Endothelial cell of umbilical vein (primary cell): ENCODE measurements around the gene GHITM. TPM values are rescaled to one million over a fixed set of nuclear protein-coding genes. Genes with fewer than 3 reads are reported as not detected.
"Not testable (repeated sequence)": the region's sequence is repeated elsewhere in the genome, so short reads cannot be mapped to it uniquely, and the experiment has no call there.

Experiments
- BruUV-seq: library from RNA; stranded (reverse); fragments of 400-500 nt; replicated peaks from 2 replicates; lab custom pipeline; 2021; lab: Mats Ljungman, UMichigan
- CTCF ChIA-PET: fragments of 300-600, 350-600 bp; sonication (Branson Sonifier 250); formaldehyde crosslinking; loops from one replicate; lab custom pipeline; 2021; ENCODE audit warnings: antibody characterized with exemption, inconsistent platforms; lab: Charles Lee
- POLR2A ChIA-PET: fragments of 300-600, 350-600 bp; sonication (Branson Sonifier 250); formaldehyde crosslinking; loops from one replicate; lab custom pipeline; 2021; ENCODE audit warnings: antibody characterized with exemption, inconsistent platforms; lab: Charles Lee
- DNase-seq: peaks from one replicate; pipeline ENCODE4 v3.0.0-alpha.2; 2011; ENCODE audit warnings: low read depth, low spot score
- FAIRE-seq: peaks from 2 replicates; lab custom pipeline; 2011; peaks lifted over from hg19 to GRCh38; lab: Jason Lieb, UNC
- H2AFZ ChIP-seq: 2 replicates; pipeline ENCODE4 v1.6.0; 2012; ENCODE audit warnings: low read depth, low read length, control low read depth, inconsistent platforms
- H3K27ac ChIP-seq: 2 replicates; pipeline ENCODE4 v1.5.1; 2011; ENCODE audit warnings: low read depth, mild to moderate bottlenecking, control low read depth, low read length, moderate library complexity; ENCODE audit not compliant: insufficient read depth
- H3K27me3 ChIP-seq, 2 experiments: 2 replicates each; pipeline versions ENCODE4 v1.6.0 to v1.6.1; 2011; ENCODE audit warnings: low read length in 2 of 2, mixed read lengths in 1 of 2; ENCODE audit not compliant: control insufficient read depth in 2 of 2, insufficient read depth in 2 of 2
- H3K36me3 ChIP-seq, 2 experiments: 2 replicates in 1 of 2; 3 replicates in 1 of 2; pipeline ENCODE4 v1.5.1; 2011; ENCODE audit warnings: low read length in 2 of 2, mild to moderate bottlenecking in 1 of 2, moderate library complexity in 1 of 2; ENCODE audit not compliant: control insufficient read depth in 2 of 2, insufficient read depth in 2 of 2; ENCODE audit errors: extremely low read depth in 1 of 2
- H3K4me1 ChIP-seq: 3 replicates; pipeline ENCODE4 v1.5.1; 2011; ENCODE audit warnings: mild to moderate bottlenecking, low read length; ENCODE audit not compliant: control insufficient read depth, insufficient read depth; ENCODE audit errors: extremely low read depth
- H3K4me2 ChIP-seq: 2 replicates; pipeline ENCODE4 v1.6.1; 2011; ENCODE audit warnings: low read length, control low read depth, mixed read lengths; ENCODE audit not compliant: insufficient read depth
- H3K4me3 ChIP-seq, 3 experiments: fragments of 200-600 bp in 1 of 3; sonication (generic), shearing (Covaris generic) in 1 of 3; replicated peaks in 1 of 3; 2 replicates each; pipeline ENCODE4 v1.5.1; 2011 to 2016; ENCODE audit warnings: control low read depth in 3 of 3, low read length in 3 of 3, mild to moderate bottlenecking in 2 of 3, inconsistent platforms in 1 of 3, low read depth in 1 of 3, moderate library complexity in 1 of 3; ENCODE audit not compliant: insufficient read depth in 1 of 3
- H3K79me2 ChIP-seq: 2 replicates; pipeline ENCODE4 v1.6.0; 2012; ENCODE audit warnings: low read length, inconsistent platforms; ENCODE audit not compliant: control insufficient read depth, insufficient read depth
- H3K9ac ChIP-seq: replicated peaks from 2 replicates; pipeline ENCODE3; 2011; ENCODE audit warnings: low read length, control low read depth; ENCODE audit not compliant: insufficient read depth; ENCODE audit errors: extremely low read depth
- H3K9me1 ChIP-seq: replicated peaks from 3 replicates; pipeline ENCODE4 v1.6.0; 2011; ENCODE audit warnings: mild to moderate bottlenecking, low read length; ENCODE audit not compliant: control insufficient read depth, insufficient read depth; ENCODE audit errors: extremely low read depth
- H3K9me3 ChIP-seq: replicated peaks from 2 replicates; pipeline ENCODE4 v1.5.1; 2012; ENCODE audit warnings: low read length, inconsistent platforms; ENCODE audit not compliant: control insufficient read depth, insufficient read depth
- H4K20me1 ChIP-seq: replicated peaks from 2 replicates; pipeline ENCODE3; 2011; ENCODE audit warnings: mild to moderate bottlenecking, low read length; ENCODE audit not compliant: control insufficient read depth, insufficient read depth; ENCODE audit errors: extremely low read depth
- FOS ChIP-seq: IDR thresholded peaks from 2 replicates; pipeline ENCODE4 v1.6.1; 2011; ENCODE audit warnings: mild to moderate bottlenecking, low read length, moderate library complexity, borderline replicate concordance; ENCODE audit not compliant: insufficient read depth
- GATA2 ChIP-seq: IDR thresholded peaks from 2 replicates; pipeline ENCODE4 v1.7.0; 2011; ENCODE audit warnings: low read depth, mild to moderate bottlenecking, moderate library complexity, mixed read lengths, low read length; ENCODE audit not compliant: insufficient read length, insufficient read depth
- JUN ChIP-seq: IDR thresholded peaks from 2 replicates; pipeline ENCODE4 v1.6.1; 2011; ENCODE audit warnings: borderline replicate concordance, low read depth; ENCODE audit not compliant: insufficient read length, insufficient read depth
- POLR2A ChIP-seq: IDR thresholded peaks from 2 replicates; pipeline ENCODE4 v1.6.1; 2012; ENCODE audit warnings: low read depth, mild to moderate bottlenecking, control low read depth, low read length
- dilution Hi-C: fragments of 300-500 bp; cut with MboI; formaldehyde crosslinking; loops from one replicate; pipeline ENCODE4 v1.15.0; 2019; ENCODE audit warnings: low sequenced_read_pairs; ENCODE audit not compliant: extremely low pct_ligation_motif_present
- intact Hi-C: fragments of 100-400 bp; cut with micrococcal nuclease; formaldehyde crosslinking; loops from one replicate; pipeline ENCODE4 v1.10.0; 2022
- polyA plus RNA-seq, 4 experiments: library from polyadenylated mRNA; depleted of rRNA in 3 of 4; stranded (reverse) in 3 of 4; unstranded in 1 of 4; fragments of >200 nt; gene quantifications; 2 replicates each; pipeline versions ENCODE4 v1.2.1 to v1.2.3, GENCODE V29; 2011 to 2012; ENCODE audit warnings: missing spikeins in 1 of 4
- total RNA-seq: library from RNA; stranded (reverse); gene quantifications from 2 replicates; pipeline ENCODE4 v1.2.3, GENCODE V29; 2021
- TF ChIP-seq, protein P1 (sequence below), 2 donors: IDR thresholded peaks; 1 replicate in 1 of 2; 2 replicates in 1 of 2; pipeline ENCODE4 v1.5.1; 2011; ENCODE audit warnings: low read length in 2 of 2, mild to moderate bottlenecking in 2 of 2, moderate library complexity in 2 of 2, control low read depth in 1 of 2, inconsistent platforms in 1 of 2, low read depth in 1 of 2; ENCODE audit not compliant: insufficient read depth in 1 of 2; ENCODE audit errors: extremely low read depth in 1 of 2
- TF ChIP-seq, protein P2 (sequence below): IDR thresholded peaks from 2 replicates; pipeline ENCODE4 v1.6.1; 2011; ENCODE audit not compliant: insufficient read depth, insufficient read length

GHITM gene
- total and polyA plus RNA-seq, 2 donors (not counting 3 experiments of a cell fraction or from before 2014, with no cell fraction given) = 113 to 122 TPM

DNA sequence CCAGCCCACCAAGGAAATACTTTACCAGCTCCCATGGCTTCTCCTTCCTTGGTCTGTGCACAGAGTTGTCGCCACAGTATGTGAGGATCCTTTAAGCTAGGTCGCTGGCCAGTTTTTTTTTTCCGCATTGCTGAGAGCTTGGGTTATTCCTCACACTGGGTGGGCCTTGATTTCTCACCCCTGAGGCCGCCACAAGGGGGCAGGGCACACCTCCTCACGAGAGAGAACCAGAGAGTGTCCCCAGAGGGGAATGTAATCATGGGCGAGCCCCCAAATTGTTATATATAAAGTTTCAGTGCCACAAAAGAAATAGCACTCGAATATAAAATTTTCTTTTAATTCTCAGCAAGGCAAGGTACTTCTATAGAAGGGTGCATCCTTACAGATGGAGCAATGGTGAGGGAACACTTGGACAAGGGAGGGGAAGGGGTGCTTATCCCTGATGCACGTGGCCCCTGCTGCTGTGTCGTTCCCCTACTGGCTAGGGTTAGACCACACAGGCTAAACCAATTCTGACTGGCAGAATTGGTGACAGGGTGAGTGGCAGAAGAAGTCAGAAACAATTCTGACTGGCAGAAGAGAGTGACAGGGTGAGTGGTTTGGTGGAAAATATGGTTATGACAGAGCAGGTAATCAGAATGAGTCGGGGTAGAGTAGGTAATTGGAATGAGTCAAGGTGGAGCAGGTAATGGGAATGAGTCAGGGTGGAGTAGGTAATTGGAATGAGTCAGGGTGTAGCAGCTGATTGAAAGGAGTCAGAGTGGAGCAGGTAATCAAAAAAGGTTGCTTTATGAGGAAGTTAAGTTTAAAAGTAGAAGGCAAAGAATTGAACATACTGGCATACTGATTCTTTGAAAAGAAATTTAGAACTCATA is 13.2 kb upstream of the GHITM start:
- H3K27ac ChIP-seq, H3K4me3 ChIP-seq, H4K20me1 ChIP-seq, H3K36me3 ChIP-seq, H3K9me3 ChIP-seq, H3K27me3 ChIP-seq, H2AFZ ChIP-seq, FAIRE-seq, H3K4me1 ChIP-seq, dilution Hi-C loops, H3K9me1 ChIP-seq, BruUV-seq, H3K4me2 ChIP-seq, H3K79me2 ChIP-seq, DNase-seq, POLR2A ChIA-PET, H3K9ac ChIP-seq: not testable (repeated sequence)
- CTCF ChIA-PET = interaction anchor here (0.8 to 1.5 kb wide), 4 partner anchors 11 to 99 kb away, joined by 3 read pairs; no protein-coding TSS in a partner anchor
- TF ChIP-seq, protein P1, sequence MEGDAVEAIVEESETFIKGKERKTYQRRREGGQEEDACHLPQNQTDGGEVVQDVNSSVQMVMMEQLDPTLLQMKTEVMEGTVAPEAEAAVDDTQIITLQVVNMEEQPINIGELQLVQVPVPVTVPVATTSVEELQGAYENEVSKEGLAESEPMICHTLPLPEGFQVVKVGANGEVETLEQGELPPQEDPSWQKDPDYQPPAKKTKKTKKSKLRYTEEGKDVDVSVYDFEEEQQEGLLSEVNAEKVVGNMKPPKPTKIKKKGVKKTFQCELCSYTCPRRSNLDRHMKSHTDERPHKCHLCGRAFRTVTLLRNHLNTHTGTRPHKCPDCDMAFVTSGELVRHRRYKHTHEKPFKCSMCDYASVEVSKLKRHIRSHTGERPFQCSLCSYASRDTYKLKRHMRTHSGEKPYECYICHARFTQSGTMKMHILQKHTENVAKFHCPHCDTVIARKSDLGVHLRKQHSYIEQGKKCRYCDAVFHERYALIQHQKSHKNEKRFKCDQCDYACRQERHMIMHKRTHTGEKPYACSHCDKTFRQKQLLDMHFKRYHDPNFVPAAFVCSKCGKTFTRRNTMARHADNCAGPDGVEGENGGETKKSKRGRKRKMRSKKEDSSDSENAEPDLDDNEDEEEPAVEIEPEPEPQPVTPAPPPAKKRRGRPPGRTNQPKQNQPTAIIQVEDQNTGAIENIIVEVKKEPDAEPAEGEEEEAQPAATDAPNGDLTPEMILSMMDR (IDR thresholded peaks at IDR 0.05; ENCODE audit: extremely low read depth in 1 of 2, insufficient read depth in 1 of 2, low read depth in 1 of 2, low read length in 2 of 2) = peak in 1 of 2 donors; percentile 9
- intact Hi-C loops = loop anchor here (2.0 kb wide), 1 partner anchor 79 kb away; no protein-coding TSS in a partner anchor

DNA sequence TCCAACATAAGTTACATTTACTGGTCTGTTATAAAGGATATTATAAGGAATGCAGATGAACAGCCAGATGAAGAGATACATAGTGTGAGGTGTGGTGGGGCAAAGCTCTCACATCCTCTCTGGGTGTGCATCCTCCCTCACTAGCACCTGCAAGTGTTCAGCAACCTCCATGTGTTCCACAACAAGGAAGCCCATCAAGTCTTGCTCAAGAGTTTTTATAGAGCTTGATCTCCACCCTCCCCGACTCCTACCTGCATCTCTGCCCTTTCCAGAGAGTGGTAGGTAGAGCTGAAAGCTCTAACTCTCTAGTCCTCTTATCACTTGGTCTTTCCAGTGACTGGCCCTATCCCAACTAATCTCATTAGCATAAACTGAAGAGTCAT is 12.5 kb upstream of the GHITM start:
- Histone ChIP-seq H3K27ac (no peak overlapping the region), H3K4me1 (no peaks in the 10 kb centered on the region), H3K4me2 (no peak overlapping the region), H3K9ac (no peak overlapping the region), H3K9me3 (no peaks in the 10 kb centered on the region), H3K27me3 (no peaks in the 10 kb centered on the region), H3K79me2 (no peaks in the 10 kb centered on the region), H2AFZ (no peak overlapping the region), H3K36me3 (no peaks in the 10 kb centered on the region), H4K20me1 (no peaks in the 10 kb centered on the region), H3K4me3 (no peak overlapping the region), H3K9me1 (no peaks in the 10 kb centered on the region)
- no peak for FAIRE-seq
- intact Hi-C loops (loop anchor here (2.0 kb wide), 1 partner anchor 78 kb away; no protein-coding TSS in a partner anchor), dilution Hi-C loops (no loop called here)
- POLR2A ChIA-PET = no interaction called here
- TF ChIP-seq, protein P2, sequence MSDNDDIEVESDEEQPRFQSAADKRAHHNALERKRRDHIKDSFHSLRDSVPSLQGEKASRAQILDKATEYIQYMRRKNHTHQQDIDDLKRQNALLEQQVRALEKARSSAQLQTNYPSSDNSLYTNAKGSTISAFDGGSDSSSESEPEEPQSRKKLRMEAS = no peak
- TF ChIP-seq JUN = no peak
- no peak for TF ChIP-seq GATA2
- TF ChIP-seq, protein P1 (IDR thresholded peaks at IDR 0.05; ENCODE audit: extremely low read depth in 1 of 2, insufficient read depth in 1 of 2, low read depth in 1 of 2, low read length in 2 of 2) = no peak
- TF ChIP-seq POLR2A = no peak
- no peak for TF ChIP-seq FOS
- CTCF ChIA-PET = interaction anchor here (0.8 to 1.5 kb wide), 4 partner anchors 11 to 100 kb away, joined by 3 read pairs; no protein-coding TSS in a partner anchor
- no TSS peak for BruUV-seq
- DNase-seq = no peak
